Subcutaneous adipose tissue (tissue), 4 donors: ENCODE results near the gene CDKL5. TPM values are rescaled to one million over a fixed set of nuclear protein-coding genes. Genes with fewer than 3 reads are reported as not detected.

Source experiments
- CTCF ChIP-seq: fragments of 450-650 bp; IDR thresholded peaks from one replicate; pipeline ENCODE4 v1.5.1; 2016; ENCODE audit warnings: low read depth, mild to moderate bottlenecking, control low read depth, antibody characterized with exemption, moderate library complexity
- total RNA-seq, 4 donors: library from RNA; depleted of rRNA; stranded (reverse); fragments of >200 nt; gene quantifications; one replicate each; pipeline ENCODE4 v1.1.0, GENCODE V29; 2016

CDKL5 gene
- total RNA-seq, 4 donors from 2014 or later, result 4.6 to 6.2 (median 5.4) TPM

- TF ChIP-seq CTCF, result no peak
These were observed 15.4 kb upstream of the CDKL5 start for GRCh38 chrX:18410038-18410437.

- no peak for TF ChIP-seq CTCF
These were observed 10.0 kb upstream of the CDKL5 start for GRCh38 chrX:18415386-18415785.

GRCh38 chrX:18422325-18422724 is 3.1 kb upstream of the CDKL5 start:
- TF ChIP-seq CTCF, result no peak

- no peak for TF ChIP-seq CTCF
These were observed 2.5 kb upstream of the CDKL5 start for GRCh38 chrX:18422886-18423285.

GRCh38 chrX:18424482-18425198 is 768 bp upstream of the CDKL5 start:
- no peak for TF ChIP-seq CTCF

GRCh38 chrX:18426004-18426320 is 554 bp downstream of the CDKL5 start:
- TF ChIP-seq CTCF, result no peak

- no peak for TF ChIP-seq CTCF
These were observed 2.6 kb downstream of the CDKL5 start for GRCh38 chrX:18428006-18428405.
